Measurements from ENCODE around the gene CDH2.

Gene CDH2

GRCh38 chr18:28176948-28177827, at the start of gene CDH2:
Gene CDH2, minus strand, starts transcription at chr18:28177130. Its CDS starts 108 bp downstream, at chr18:28177022.
- H3K36me3 Mint-ChIP-seq (ENCODE audit: low read depth) = no peaks in the 10 kb centered on the region
- peaks cover 57% of the 10 kb centered on the region for H3K27me3 Mint-ChIP-seq (ENCODE audit: low read depth)
- H3K4me1 Mint-ChIP-seq = peaks cover 19% of the 10 kb centered on the region
- peak; percentile 35 to 44 (median 37) for TF ChIP-seq CTCF (IDR thresholded peaks at IDR 0.05; ENCODE audit: unreplicated experiment in 3 of 3)
- H3K27ac Mint-ChIP-seq = peak within 1 kb of the TSS; percentile 92 to 97 (median 96)
- H3K4me3 Mint-ChIP-seq = peak within 1 kb of the TSS; percentile 93 to 99 (median 98)
- H3K9me3 Mint-ChIP-seq = no peaks in the 10 kb centered on the region

GRCh38 chr18:28212060-28212459, 35.1 kb upstream of the CDH2 start:
- Mint-ChIP-seq H3K4me3 (no peak overlapping the region), H3K4me1 (no peaks in the 10 kb centered on the region), H3K36me3 (ENCODE audit: low read depth) (no peaks in the 10 kb centered on the region), H3K9me3 (no peaks in the 10 kb centered on the region), H3K27me3 (ENCODE audit: low read depth) (no peaks in the 10 kb centered on the region), H3K27ac (no peak overlapping the region)
- TF ChIP-seq CTCF (IDR thresholded peaks at IDR 0.05; ENCODE audit: unreplicated experiment in 3 of 3) = no peak

- Mint-ChIP-seq H3K36me3 (ENCODE audit: low read depth) (no peaks in the 10 kb centered on the region), H3K27me3 (ENCODE audit: low read depth) (no peaks in the 10 kb centered on the region), H3K4me3 (no peak overlapping the region), H3K9me3 (no peaks in the 10 kb centered on the region), H3K27ac (no peak overlapping the region), H3K4me1 (no peaks in the 10 kb centered on the region)
- TF ChIP-seq CTCF (IDR thresholded peaks at IDR 0.05; ENCODE audit: unreplicated experiment in 3 of 3) = no peak
Observed at GRCh38 chr18:28208712-28209265, 31.9 kb upstream of the CDH2 start.

GRCh38 chr18:28208268-28208667, 31.3 kb upstream of the CDH2 start:
- no peaks in the 10 kb centered on the region for H3K27me3 Mint-ChIP-seq (ENCODE audit: low read depth)
- no peaks in the 10 kb centered on the region for H3K9me3 Mint-ChIP-seq
- H3K4me3 Mint-ChIP-seq = no peak overlapping the region
- no peak overlapping the region for H3K27ac Mint-ChIP-seq
- no peaks in the 10 kb centered on the region for H3K36me3 Mint-ChIP-seq (ENCODE audit: low read depth)
- no peaks in the 10 kb centered on the region for H3K4me1 Mint-ChIP-seq
- TF ChIP-seq CTCF (IDR thresholded peaks at IDR 0.05; ENCODE audit: unreplicated experiment in 3 of 3) = no peak

- Mint-ChIP-seq H3K27ac (no peak overlapping the region), H3K4me1 (no peaks in the 10 kb centered on the region), H3K9me3 (no peaks in the 10 kb centered on the region), H3K36me3 (ENCODE audit: low read depth) (no peaks in the 10 kb centered on the region), H3K4me3 (no peak overlapping the region), H3K27me3 (ENCODE audit: low read depth) (no peaks in the 10 kb centered on the region)
- no peak for TF ChIP-seq CTCF (IDR thresholded peaks at IDR 0.05; ENCODE audit: unreplicated experiment in 3 of 3)
Observed at GRCh38 chr18:28204154-28204553, 27.2 kb upstream of the CDH2 start.
